HG03442 (cell line): ENCODE data around the gene ST6GALNAC1.
"Not testable (repeated sequence)": the region's sequence is repeated elsewhere in the genome, so short reads cannot be mapped to it uniquely, and the experiment has no call there.

Experiments used
- ATAC-seq: cut with Tn5 transposase; IDR thresholded peaks from one replicate; pipeline ENCODE4 v1.9.1; 2021; ENCODE audit warnings: mild to moderate bottlenecking, moderate library complexity; ENCODE audit not compliant: unreplicated experiment

The ST6GALNAC1 gene

GRCh38 chr17:76614064-76614759 lies 29.3 kb downstream of the ST6GALNAC1 start:
- not testable (repeated sequence) for ATAC-seq

GRCh38 chr17:76612977-76613851 lies 30.3 kb downstream of the ST6GALNAC1 start:
- no peak for ATAC-seq

GRCh38 chr17:76612465-76612864 lies 31.1 kb downstream of the ST6GALNAC1 start:
- no peak for ATAC-seq

- ATAC-seq = no peak
Observed at GRCh38 chr17:76611758-76612157, 31.8 kb downstream of the ST6GALNAC1 start.

- not testable (repeated sequence) for ATAC-seq
Observed at GRCh38 chr17:76611080-76611749, 32.3 kb downstream of the ST6GALNAC1 start.

- ATAC-seq = not testable (repeated sequence)
Observed at GRCh38 chr17:76606685-76607084, 36.9 kb downstream of the ST6GALNAC1 start.

GRCh38 chr17:76601065-76601464 lies 42.5 kb downstream of the ST6GALNAC1 start:
- ATAC-seq = no peak

GRCh38 chr17:76599694-76600460 lies 43.7 kb downstream of the ST6GALNAC1 start:
- no peak for ATAC-seq

GRCh38 chr17:76598004-76598439 lies 45.5 kb downstream of the ST6GALNAC1 start:
- no peak for ATAC-seq

- ATAC-seq = no peak
Observed at GRCh38 chr17:76597156-76598003, 46.2 kb downstream of the ST6GALNAC1 start.

GRCh38 chr17:76594690-76595089 lies 48.9 kb downstream of the ST6GALNAC1 start:
- no peak for ATAC-seq

- no peak for ATAC-seq
Observed at GRCh38 chr17:76593959-76594358, 49.6 kb downstream of the ST6GALNAC1 start.

- ATAC-seq = no peak
Observed at GRCh38 chr17:76593384-76593826, 50.2 kb downstream of the ST6GALNAC1 start.

- no peak for ATAC-seq
Observed at GRCh38 chr17:76588182-76588581, 55.4 kb downstream of the ST6GALNAC1 start.

- ATAC-seq = no peak
Observed at GRCh38 chr17:76586741-76587487, 56.6 kb downstream of the ST6GALNAC1 start.

GRCh38 chr17:76585649-76586593 lies 57.6 kb downstream of the ST6GALNAC1 start, which contains the start of gene ST6GALNAC2:
Gene ST6GALNAC2, minus strand, starts transcription at chr17:76585860. Its CDS starts 52 bp downstream, at chr17:76585808.
- no peak for ATAC-seq

GRCh38 chr17:76585033-76585648 lies 58.4 kb downstream of the ST6GALNAC1 start:
- no peak for ATAC-seq
